Neuron (in vitro differentiated cells): ENCODE results near the gene SGO2.
"Not testable (repeated sequence)": the region's sequence is repeated elsewhere in the genome, so short reads cannot be mapped to it uniquely, and the experiment has no call there.

ENCODE experiments used
- H2AFZ ChIP-seq: one replicate; pipeline ENCODE4 v1.6.1; 2013; ENCODE audit warnings: low read depth, mild to moderate bottlenecking, inconsistent platforms, low read length, moderate library complexity
- H3K27me3 ChIP-seq: one replicate; pipeline ENCODE4 v1.6.1; 2013; ENCODE audit warnings: low read length; ENCODE audit not compliant: insufficient read depth
- H3K36me3 ChIP-seq: one replicate; pipeline ENCODE4 v1.6.1; 2013; ENCODE audit warnings: low read length; ENCODE audit not compliant: insufficient read depth
- H3K4me1 ChIP-seq: one replicate; pipeline ENCODE4 v1.6.1; 2013; ENCODE audit warnings: low read length; ENCODE audit not compliant: insufficient read depth
- H3K4me3 ChIP-seq: 2 replicates; pipeline ENCODE4 v1.5.1; 2013; ENCODE audit warnings: mild to moderate bottlenecking, low read length, moderate library complexity
- H3K9me3 ChIP-seq: one replicate; pipeline ENCODE4 v1.6.1; 2013; ENCODE audit warnings: low read length

Gene SGO2

DNA sequence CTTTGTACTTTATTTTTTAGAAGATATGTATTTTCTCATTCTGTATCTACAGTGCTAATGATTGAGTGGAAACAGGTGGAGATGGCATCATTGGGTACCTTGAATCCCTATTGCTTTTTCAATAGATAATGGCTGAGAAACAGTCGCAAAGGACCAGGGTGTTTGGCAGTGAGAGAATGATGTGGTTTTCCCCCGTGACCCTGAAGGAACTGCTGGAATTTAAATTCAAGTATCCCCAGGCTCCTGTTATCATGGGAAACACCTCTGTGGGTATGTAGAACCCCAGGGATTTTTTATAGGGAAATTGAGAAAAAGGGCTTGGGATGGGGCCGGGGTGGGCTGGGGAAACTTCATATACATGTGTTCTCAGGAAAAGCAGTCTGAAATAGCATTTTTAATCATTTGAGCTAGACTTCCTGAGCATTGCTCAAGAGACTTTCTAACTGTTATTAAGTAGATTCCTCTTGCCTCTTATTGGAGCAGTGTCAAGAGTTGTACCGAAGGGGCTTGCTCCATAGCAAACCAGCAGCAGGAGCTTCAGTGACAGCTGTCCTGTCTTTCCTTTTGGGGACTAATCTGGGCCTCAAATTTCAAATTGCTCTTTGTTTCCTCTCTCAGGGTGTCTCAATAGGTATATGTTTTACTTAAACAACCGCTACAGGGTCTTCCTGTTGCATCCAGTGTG, 78.7 kb downstream of the SGO2 start:
- Histone ChIP-seq H3K4me3 (no peak overlapping the region), H3K4me1 (no peaks in the 10 kb centered on the region), H2AFZ (no peak overlapping the region), H3K9me3 (no peaks in the 10 kb centered on the region), H3K36me3 (no peaks in the 10 kb centered on the region), H3K27me3 (peaks cover 3% of the 10 kb centered on the region)

DNA sequence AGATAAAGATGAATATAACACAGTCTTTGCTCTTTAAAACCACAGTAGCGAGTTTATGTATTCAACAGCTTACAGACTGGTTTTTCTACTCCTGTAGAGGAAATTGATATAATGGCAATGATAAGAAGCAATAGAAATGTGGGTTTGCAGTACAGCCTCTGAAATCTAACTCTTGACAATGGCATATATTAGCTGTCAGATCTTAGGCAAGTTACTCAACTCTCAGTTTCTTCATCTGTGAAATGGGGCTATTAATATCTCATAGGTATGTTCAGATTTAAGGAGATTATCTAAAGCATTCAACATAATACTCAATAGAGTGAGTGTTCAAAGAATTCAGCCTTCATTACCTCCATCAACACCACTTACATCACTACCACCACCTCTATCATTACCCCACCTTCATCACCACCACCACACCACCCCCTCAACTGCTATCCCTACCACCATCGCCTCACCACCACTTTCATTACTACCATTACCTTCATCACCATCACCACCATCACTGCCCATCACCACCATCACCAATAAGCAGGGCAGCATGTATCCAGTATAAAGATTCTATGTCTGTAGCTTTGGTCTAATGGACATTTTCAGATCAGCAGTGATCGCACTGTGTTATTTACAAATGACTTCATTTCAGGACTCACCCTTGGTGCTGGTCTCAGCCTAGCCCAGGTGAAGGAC, 82.5 kb downstream of the SGO2 start:
- H3K4me3 ChIP-seq = no peak overlapping the region
- H2AFZ ChIP-seq = no peak overlapping the region
- no peaks in the 10 kb centered on the region for H3K4me1 ChIP-seq
- H3K9me3 ChIP-seq = no peaks in the 10 kb centered on the region
- H3K36me3 ChIP-seq = no peaks in the 10 kb centered on the region
- no peaks in the 10 kb centered on the region for H3K27me3 ChIP-seq

DNA sequence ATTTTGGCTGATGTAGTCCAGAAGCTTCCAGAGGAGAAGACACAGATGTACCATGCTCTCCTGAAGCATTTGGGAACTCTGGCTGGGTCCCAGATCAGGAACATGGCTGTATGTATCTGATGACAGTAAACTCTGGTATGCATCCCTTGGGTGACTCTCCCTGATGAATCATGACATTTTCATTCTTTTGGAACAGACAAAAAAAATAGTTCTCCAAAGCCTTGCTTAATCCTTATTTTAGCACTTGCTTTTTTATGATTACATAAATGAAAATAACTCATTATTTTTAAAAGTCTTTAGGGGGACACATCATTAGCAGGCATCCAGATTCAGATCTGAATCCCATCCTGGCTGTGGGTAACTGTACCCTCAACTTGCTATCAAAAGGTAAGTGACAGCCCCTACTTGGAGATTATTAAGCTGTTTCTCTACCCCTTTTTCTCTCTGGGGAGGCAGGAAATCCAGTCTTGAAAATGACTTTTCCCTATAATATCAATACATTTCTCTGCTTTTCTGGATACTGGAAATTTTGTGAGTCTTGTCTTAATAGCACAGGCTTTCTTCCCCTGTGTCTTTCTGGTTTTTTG, 83.1 kb downstream of the SGO2 start:
- Histone ChIP-seq H3K36me3 (no peaks in the 10 kb centered on the region), H3K27me3 (no peaks in the 10 kb centered on the region), H2AFZ (no peak overlapping the region), H3K4me3 (no peak overlapping the region), H3K9me3 (no peaks in the 10 kb centered on the region), H3K4me1 (no peaks in the 10 kb centered on the region)

DNA sequence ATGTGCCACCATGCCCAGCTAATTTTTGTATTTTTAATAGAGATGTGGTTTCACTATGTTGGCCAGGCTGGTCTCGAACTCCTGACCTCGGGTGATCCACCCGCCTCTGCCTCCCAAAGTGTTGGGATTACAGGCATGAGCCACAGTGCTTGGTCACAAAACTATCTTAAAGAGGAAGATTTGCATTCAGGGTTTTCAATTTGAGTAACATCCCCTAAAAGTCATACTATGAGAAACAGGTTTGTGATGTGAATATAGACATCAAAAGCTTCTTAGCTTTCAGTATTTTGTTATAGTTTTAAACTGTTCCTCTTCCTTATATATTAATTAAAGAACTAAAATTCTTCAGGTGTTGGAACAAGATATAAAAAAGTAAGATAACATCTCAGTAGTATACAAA, 84.2 kb downstream of the SGO2 start:
- H2AFZ ChIP-seq, H3K4me3 ChIP-seq, H3K4me1 ChIP-seq, H3K27me3 ChIP-seq, H3K9me3 ChIP-seq, H3K36me3 ChIP-seq: not testable (repeated sequence)

DNA sequence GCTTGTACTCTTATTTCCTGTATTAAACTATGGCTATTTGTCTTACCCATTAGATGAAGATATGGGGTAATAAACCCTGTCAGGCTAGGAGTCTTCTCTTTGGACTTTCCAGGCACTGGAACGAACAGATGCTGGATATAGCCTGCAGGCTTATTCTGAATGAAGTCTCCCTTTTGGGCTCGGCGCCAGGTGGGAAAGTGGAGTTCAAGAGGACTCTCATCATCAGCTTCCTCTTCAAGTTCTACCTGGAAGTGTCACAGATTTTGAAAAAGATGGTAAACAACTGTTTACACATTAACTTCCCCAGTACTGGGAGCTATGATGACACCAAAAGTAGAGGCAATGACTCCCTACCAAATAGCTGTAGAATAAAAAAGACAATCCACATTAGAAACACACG, 87.7 kb downstream of the SGO2 start:
- Histone ChIP-seq H3K9me3 (no peaks in the 10 kb centered on the region), H3K27me3 (no peaks in the 10 kb centered on the region), H3K4me3 (no peak overlapping the region), H3K4me1 (no peaks in the 10 kb centered on the region), H3K36me3 (no peaks in the 10 kb centered on the region), H2AFZ (no peak overlapping the region)

DNA sequence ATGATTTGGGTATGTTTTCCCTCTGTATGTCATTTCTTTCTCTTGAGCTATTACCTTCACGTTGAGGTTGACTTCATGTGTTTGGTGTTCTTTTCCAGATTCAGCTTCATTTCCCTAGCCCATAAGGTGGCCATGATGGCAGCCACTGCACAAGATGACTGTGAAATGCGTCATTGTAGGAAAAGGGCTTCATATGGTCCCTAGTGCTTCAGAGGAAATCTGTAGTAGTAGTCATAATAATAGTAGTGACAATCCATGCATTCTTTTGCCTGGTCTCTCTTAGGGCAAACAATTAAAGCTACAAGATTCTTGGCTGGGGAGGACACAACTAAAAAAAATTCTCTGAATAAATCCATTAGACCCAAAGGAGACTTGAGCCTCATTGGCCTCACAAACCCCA, 88.2 kb downstream of the SGO2 start:
- Histone ChIP-seq H3K4me1 (no peaks in the 10 kb centered on the region), H2AFZ (no peak overlapping the region), H3K9me3 (no peaks in the 10 kb centered on the region), H3K36me3 (no peaks in the 10 kb centered on the region), H3K4me3 (no peak overlapping the region), H3K27me3 (no peaks in the 10 kb centered on the region)

DNA sequence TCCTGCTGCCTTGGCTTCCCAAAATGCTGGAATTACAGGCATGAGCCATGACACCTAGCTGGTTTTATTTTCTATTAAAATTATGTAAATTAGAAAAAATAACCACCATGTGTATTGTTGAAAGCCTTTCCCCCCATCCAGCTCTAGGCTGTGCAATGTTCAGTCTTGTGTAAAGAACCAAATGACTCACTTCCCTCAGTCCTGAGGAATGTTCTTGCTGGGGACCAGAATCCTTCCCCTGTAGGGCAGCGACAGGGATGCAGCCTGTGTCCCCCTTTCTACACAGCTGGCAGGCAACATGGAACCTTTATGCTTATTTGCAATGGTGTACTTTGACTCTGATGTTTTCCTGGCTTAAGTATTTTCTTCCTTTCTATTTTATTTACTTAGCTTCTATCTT, 89.2 kb downstream of the SGO2 start:
- no peaks in the 10 kb centered on the region for H3K9me3 ChIP-seq
- no peaks in the 10 kb centered on the region for H3K27me3 ChIP-seq
- no peak overlapping the region for H2AFZ ChIP-seq
- H3K36me3 ChIP-seq = no peaks in the 10 kb centered on the region
- H3K4me3 ChIP-seq = no peak overlapping the region
- H3K4me1 ChIP-seq = no peaks in the 10 kb centered on the region

DNA sequence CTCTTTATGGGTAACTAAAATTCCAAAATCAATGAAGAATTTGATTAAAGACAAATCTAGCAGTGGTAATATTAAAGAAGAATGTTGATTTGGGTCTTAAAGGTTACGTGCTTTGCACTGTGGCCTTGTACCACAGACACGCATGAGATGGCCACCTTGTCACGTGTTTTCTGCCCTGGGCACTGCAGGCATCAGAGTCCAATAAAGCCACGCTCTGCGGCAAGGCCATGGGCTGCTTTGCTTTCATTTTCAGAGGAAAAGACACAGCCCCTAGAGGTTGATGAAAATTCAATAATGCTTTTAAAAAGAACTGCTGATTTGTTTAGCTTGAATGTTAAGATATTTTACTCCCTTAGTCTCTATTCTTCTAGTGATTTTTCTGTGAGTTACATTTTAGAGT, 90.2 kb downstream of the SGO2 start:
- Histone ChIP-seq H3K4me3 (no peak overlapping the region), H3K27me3 (no peaks in the 10 kb centered on the region), H2AFZ (peak overlapping the region; percentile 46), H3K4me1 (no peaks in the 10 kb centered on the region), H3K36me3 (no peaks in the 10 kb centered on the region), H3K9me3 (no peaks in the 10 kb centered on the region)

DNA sequence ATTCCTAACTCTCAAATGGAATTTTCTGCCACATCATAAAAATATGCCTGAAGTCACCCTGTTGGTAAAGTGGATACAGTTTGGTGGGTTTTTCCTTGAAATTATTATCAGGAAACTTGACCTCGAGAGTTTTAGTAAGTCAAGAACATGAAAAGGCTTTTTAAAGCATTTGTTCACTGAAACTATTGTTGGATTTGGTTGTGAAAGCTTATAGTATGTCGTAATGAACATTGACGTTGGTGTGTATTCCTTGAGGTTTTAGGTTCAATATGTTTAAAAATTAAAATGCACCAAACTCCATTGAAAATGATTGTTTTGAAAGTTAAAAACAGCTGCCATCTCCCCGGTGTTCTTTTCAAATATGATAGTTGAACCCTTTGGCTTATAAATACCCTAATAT, 90.6 kb downstream of the SGO2 start:
- H3K27me3 ChIP-seq = no peaks in the 10 kb centered on the region
- no peaks in the 10 kb centered on the region for H3K9me3 ChIP-seq
- H3K4me1 ChIP-seq = no peaks in the 10 kb centered on the region
- peak overlapping the region; percentile 46 for H2AFZ ChIP-seq
- H3K36me3 ChIP-seq = no peaks in the 10 kb centered on the region
- H3K4me3 ChIP-seq = no peak overlapping the region

DNA sequence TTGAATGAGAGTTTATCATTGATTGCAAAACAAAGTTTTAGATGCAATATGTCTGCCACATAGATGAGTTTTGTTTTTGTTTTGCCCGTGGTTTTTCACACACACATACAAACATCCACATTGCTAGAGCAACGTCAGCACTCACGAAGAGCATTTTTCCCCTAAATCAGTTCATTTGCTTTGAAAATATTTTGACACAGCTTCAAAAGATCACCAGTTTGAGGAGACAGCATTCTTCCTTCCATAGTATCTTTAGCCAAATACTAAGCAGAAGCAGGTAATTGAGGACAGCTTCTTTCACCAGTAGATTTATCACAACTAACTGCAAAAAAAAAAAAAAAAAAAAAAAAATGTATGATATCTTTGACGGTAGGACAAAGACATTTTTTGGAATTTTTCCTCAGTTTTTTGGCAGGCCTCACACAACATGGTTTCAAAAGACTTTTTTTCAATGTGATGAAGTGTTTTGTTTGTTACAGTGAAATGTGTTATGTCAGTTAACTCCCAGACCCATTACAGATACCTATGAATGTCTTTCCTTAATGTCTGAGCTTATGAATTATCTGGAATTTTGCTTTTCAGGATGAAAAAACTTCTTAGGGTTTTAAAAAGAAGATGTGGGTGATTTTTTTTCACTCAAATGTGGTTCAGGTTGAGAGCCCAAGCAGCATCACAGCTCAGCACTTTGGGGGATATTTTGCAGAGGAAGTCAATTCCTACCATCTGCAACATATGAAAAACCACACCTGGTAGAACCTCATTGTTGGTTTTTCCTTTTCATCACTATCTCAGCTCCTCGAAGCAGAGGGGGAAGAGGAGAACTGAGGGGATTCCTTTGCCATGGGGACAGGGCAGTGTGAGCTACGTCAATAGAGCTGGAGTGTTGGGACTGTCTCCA, 91.4 kb downstream of the SGO2 start:
- Histone ChIP-seq H3K27me3 (no peaks in the 10 kb centered on the region), H3K4me1 (no peaks in the 10 kb centered on the region), H3K4me3 (no peak overlapping the region), H3K9me3 (no peaks in the 10 kb centered on the region), H3K36me3 (no peaks in the 10 kb centered on the region), H2AFZ (no peak overlapping the region)

DNA sequence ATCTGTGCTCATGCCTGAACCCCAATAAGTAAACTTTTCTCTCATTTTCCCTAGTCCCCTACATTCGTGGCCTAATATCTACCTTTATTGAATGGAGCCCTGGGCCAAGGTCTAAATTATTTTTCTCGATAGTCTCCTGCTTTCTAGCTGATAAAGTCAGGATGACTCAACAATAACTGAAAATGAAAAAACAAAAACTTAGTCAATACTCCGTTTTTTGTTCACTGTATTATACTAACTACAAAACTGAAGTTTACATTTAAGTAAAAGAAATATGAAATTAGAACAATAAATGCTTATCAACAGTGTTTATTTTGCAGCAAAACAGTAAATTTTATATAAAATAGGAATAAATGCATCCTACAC, 92.0 kb downstream of the SGO2 start:
- no peak overlapping the region for H3K4me3 ChIP-seq

DNA sequence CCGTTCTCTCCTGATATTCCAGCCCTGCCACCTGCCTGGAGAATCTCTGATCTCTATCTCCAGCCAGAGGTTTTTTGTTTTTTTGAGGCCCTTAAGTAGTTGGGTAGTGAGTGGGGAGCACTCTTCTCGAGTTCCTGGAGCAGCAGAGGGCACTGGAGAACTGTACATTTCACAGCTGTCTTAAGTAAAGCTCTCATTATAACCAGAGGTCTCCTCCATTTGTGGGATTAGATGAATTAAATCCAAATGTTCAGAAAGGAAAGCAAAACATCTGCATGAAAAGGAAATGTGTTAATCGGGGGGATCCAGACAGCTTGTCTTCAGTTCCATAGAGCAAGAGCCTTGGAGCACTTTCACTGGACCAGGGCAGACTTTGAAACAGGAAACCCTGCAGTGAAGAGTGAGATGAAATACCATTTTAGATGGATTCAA, 92.6 kb downstream of the SGO2 start:
- Histone ChIP-seq H2AFZ (no peak overlapping the region), H3K36me3 (no peaks in the 10 kb centered on the region), H3K4me3 (no peak overlapping the region), H3K27me3 (no peaks in the 10 kb centered on the region), H3K4me1 (no peaks in the 10 kb centered on the region), H3K9me3 (no peaks in the 10 kb centered on the region)

More for the DNA sequence above, 92.0 kb downstream of the SGO2 start:
- no peaks in the 10 kb centered on the region for H3K36me3 ChIP-seq
- H2AFZ ChIP-seq = no peak overlapping the region
- H3K9me3 ChIP-seq = no peaks in the 10 kb centered on the region
- no peaks in the 10 kb centered on the region for H3K4me1 ChIP-seq
- no peaks in the 10 kb centered on the region for H3K27me3 ChIP-seq

DNA sequence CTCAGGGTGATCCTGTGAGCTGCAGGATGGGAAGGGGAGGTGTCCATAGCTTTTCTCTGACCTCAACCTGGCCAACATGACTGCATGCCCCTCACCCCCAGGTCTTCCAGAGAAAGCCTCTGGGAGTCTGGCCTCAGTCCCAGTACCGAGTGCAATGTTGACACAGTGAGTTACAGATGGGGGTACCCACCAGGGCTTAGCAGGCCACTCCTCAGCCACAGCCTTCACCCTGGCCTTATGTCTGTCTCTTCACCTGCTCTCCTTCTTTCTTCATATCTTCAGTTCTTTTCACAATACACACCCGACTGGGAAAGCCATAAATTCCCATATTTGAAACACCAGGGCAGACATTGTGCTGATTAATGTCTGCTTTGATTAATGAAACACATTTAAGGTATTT, 93.3 kb downstream of the SGO2 start:
- H3K9me3 ChIP-seq = no peaks in the 10 kb centered on the region
- H3K4me3 ChIP-seq = no peak overlapping the region
- H3K4me1 ChIP-seq = no peaks in the 10 kb centered on the region
- H2AFZ ChIP-seq = no peak overlapping the region
- H3K36me3 ChIP-seq = no peaks in the 10 kb centered on the region
- H3K27me3 ChIP-seq = no peaks in the 10 kb centered on the region
